GM12873 (cell line): ENCODE measurements around the gene APLN.

Experiments used
- CTCF ChIP-seq: IDR thresholded peaks from 2 replicates; pipeline ENCODE4 v1.5.1; 2012; ENCODE audit warnings: low read depth, mild to moderate bottlenecking, moderate library complexity, low read length, control low read depth; ENCODE audit not compliant: insufficient read depth; ENCODE audit errors: missing control alignments

Gene APLN

GRCh38 chrX:129695937-129696336, 41.2 kb upstream of the APLN start:
- TF ChIP-seq CTCF, result no peak

- no peak for TF ChIP-seq CTCF
Observed at GRCh38 chrX:129695535-129695934, 40.8 kb upstream of the APLN start.

- no peak for TF ChIP-seq CTCF
Observed at GRCh38 chrX:129694805-129695204, 40.0 kb upstream of the APLN start.

GRCh38 chrX:129693354-129693753, 38.6 kb upstream of the APLN start:
- TF ChIP-seq CTCF, result no peak

GRCh38 chrX:129690435-129690834, 35.7 kb upstream of the APLN start:
- no peak for TF ChIP-seq CTCF

- no peak for TF ChIP-seq CTCF
Observed at GRCh38 chrX:129689796-129690195, 35.0 kb upstream of the APLN start.

- no peak for TF ChIP-seq CTCF
Observed at GRCh38 chrX:129688097-129688496, 33.3 kb upstream of the APLN start.
